Right atrium auricular region (tissue), 2 donors: Measurements from ENCODE around the gene CACNA1H. TPM values are rescaled to one million over a fixed set of nuclear protein-coding genes. Genes with fewer than 3 reads are reported as not detected.
A peak's percentile ranks its signal among the peaks of the same experiment; 100 is the strongest.

Experiments
- DNase-seq: peaks from one replicate; pipeline ENCODE4 v3.0.0-alpha.2; 2019; ENCODE audit warnings: low spot score
- H3K27ac ChIP-seq, 2 donors: fragments of 200-600 bp; sonication (generic); 1 replicate in 1 of 2; 2 replicates in 1 of 2; pipeline ENCODE4 v1.5.1; 2016 to 2019
- H3K27me3 ChIP-seq, 2 donors: fragments of 200-600 bp; sonication (generic); one replicate each; pipeline versions ENCODE4 v1.5.1 to v1.6.0; 2017 to 2019
- H3K36me3 ChIP-seq: fragments of 200-600 bp; sonication (generic); one replicate; pipeline ENCODE4 v1.5.1; 2016
- H3K4me1 ChIP-seq, 2 donors: fragments of 200-600 bp; sonication (generic); one replicate each; pipeline versions ENCODE4 v1.5.1 to v1.6.0; 2017 to 2019
- H3K4me3 ChIP-seq, 2 donors: fragments of 200-600 bp; sonication (generic); 1 replicate in 1 of 2; 2 replicates in 1 of 2; pipeline ENCODE4 v1.5.1; 2017 to 2019; ENCODE audit warnings: mild to moderate bottlenecking in 1 of 2, moderate library complexity in 1 of 2
- H3K9me3 ChIP-seq, 2 donors: fragments of 200-600 bp; sonication (generic); one replicate each; pipeline ENCODE4 v1.5.1; 2019
- total RNA-seq, 2 donors: library from RNA; depleted of rRNA; stranded (reverse); fragments of >200 nt; gene quantifications; one replicate each; pipeline ENCODE4 v1.1.0, GENCODE V29; 2016
- TF ChIP-seq, protein P1 (sequence below), 2 donors: fragments of 200-600 bp; sonication (generic); IDR thresholded peaks; one replicate each; pipeline ENCODE4 v1.5.1; 2019; ENCODE audit warnings: antibody characterized with exemption in 2 of 2

Gene CACNA1H
- total RNA-seq, 2 donors from 2014 or later, result 7.0 to 9.4 TPM

DNA sequence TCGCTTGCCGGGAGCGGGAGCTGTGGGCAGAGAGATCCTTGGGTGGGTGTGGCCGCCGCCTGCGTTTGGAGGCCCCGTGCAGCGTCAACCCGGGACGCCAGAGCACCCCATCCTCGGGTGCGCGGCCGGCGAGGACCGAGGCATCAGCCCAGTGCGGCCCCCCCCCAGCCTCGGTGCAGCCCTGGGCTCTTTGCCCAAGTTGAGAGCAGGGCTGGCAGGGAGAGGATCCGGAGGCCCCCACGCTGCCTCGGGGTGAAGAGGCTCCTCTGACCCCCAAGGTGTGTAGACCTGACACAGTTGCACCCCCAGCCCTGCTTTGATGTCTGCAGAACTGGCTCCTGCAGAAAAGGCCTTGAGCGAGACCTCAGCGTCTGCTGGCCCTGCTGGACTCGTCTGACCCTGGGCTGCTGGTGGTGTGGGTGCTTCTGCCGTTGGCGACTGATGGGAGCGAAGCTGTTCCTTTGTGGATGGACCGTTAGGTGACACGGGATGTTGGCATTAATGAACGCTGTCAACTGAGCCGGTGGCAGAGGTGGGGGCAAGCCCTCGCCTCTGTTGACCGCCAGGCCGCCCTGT lies 8.0 kb downstream of the CACNA1H start:
- no peaks in the 10 kb centered on the region for H3K36me3 ChIP-seq
- TF ChIP-seq, protein P1, sequence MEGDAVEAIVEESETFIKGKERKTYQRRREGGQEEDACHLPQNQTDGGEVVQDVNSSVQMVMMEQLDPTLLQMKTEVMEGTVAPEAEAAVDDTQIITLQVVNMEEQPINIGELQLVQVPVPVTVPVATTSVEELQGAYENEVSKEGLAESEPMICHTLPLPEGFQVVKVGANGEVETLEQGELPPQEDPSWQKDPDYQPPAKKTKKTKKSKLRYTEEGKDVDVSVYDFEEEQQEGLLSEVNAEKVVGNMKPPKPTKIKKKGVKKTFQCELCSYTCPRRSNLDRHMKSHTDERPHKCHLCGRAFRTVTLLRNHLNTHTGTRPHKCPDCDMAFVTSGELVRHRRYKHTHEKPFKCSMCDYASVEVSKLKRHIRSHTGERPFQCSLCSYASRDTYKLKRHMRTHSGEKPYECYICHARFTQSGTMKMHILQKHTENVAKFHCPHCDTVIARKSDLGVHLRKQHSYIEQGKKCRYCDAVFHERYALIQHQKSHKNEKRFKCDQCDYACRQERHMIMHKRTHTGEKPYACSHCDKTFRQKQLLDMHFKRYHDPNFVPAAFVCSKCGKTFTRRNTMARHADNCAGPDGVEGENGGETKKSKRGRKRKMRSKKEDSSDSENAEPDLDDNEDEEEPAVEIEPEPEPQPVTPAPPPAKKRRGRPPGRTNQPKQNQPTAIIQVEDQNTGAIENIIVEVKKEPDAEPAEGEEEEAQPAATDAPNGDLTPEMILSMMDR (IDR thresholded peaks at IDR 0.05), result no peak
- H3K27ac ChIP-seq, result peak overlapping the region; percentile 67 to 85
- H3K4me3 ChIP-seq, result peak overlapping the region in 1 of 2 donors; percentile 22
- H3K4me1 ChIP-seq, result peaks cover 0 to 26% of the 10 kb centered on the region in 2 donors
- H3K27me3 ChIP-seq, result no peaks in the 10 kb centered on the region
- H3K9me3 ChIP-seq, result no peaks in the 10 kb centered on the region
- no peak for DNase-seq

DNA sequence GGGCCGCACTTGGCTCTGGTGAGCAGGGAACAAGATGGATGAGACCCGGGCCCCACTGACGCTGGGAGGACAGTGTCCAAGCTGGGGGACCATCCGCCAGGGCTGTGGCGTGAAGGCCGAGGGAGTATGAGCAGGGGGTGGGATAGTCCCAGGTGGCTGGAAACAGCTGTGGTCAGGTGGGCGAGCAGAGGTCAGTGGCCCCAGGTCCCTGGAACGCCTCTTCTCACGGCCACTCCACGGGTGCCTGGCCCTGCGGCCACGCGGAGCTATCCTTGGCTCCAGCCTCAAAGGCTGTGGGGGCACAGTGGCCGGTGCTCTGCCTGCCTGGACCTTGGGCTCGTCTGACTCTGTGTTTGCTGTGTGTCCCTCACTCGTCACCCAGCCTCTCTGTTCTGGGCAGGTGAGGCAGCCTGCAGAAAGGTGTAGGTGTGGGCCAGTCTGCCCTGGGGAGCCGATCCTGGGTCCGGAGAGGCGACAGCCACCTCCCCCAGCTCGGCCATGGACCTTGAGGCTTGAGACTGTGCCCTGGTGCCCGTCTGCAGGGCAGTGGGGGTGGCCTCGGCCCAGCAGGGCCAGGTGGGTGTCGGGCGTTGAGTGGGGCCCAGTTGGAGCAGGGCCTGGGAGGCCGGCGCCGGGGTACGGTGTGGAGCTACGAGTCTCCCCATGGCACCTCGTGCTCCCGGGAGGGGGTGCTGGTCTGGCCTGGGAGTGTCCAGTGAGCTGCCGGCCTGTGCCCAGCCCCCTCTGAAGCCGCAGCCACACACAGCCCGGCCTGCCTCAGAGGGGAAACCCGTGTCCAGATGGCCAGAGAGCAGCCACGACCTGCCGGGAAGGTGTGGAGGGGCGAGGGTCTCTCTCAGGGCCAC lies 10.0 kb downstream of the CACNA1H start:
- Histone ChIP-seq H3K4me3 (no peak overlapping the region), H3K27ac (no peak overlapping the region), H3K36me3 (no peaks in the 10 kb centered on the region), H3K4me1 (peaks cover 0 to 26% of the 10 kb centered on the region in 2 donors), H3K9me3 (no peaks in the 10 kb centered on the region), H3K27me3 (no peaks in the 10 kb centered on the region)
- DNase-seq, result no peak
- TF ChIP-seq, protein P1 (IDR thresholded peaks at IDR 0.05), result no peak

DNA sequence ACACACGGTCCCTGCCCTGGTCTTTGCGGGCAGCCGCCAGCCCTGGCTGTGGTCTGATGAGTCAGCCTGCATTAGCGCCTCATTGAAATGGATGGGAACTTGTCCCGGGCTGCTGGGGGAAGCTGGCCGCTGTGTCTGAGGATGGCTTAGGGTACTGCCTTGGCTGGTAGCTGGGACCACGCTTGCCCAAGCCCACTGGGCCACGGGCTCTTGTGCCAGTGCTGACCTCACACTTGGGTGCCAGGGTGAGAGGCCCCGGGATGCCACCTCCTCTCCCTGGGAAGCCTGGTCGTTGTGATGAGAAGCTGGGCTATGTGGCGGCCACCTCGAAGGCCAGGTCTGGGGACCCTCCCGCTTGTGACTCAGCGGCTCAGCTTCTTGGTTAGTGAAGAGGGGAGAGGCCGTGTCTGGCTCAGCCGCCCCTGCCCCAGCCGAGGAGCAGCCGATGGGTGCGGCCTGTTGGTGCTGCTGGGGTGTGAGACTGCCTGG lies 10.7 kb downstream of the CACNA1H start:
- Histone ChIP-seq H3K36me3 (no peaks in the 10 kb centered on the region), H3K4me1 (peaks cover 0 to 26% of the 10 kb centered on the region in 2 donors), H3K27ac (no peak overlapping the region), H3K27me3 (no peaks in the 10 kb centered on the region), H3K4me3 (no peak overlapping the region), H3K9me3 (no peaks in the 10 kb centered on the region)
- TF ChIP-seq, protein P1 (IDR thresholded peaks at IDR 0.05), result no peak
- no peak for DNase-seq

DNA sequence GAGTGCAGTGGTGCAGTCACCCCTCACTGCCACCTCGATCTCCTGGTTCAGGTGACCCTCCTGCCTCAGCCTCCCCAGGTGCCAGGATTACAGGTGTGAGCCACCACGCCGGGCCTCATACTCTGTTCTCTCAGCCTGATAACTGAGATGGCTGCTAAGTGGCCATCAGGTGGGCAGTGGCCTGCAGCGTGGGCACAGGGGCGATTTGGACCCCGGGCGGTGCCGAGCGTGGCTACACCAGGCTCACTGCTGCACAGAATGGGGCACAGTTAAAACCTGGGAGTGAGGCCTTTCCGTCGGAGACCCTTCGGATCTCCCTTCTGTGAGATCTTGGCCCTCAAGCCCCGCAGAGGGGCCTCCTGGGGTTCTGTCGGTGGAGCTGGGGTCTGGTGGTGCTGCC lies 11.5 kb downstream of the CACNA1H start:
- no peak overlapping the region for H3K27ac ChIP-seq
- TF ChIP-seq, protein P1 (IDR thresholded peaks at IDR 0.05), result no peak

DNA sequence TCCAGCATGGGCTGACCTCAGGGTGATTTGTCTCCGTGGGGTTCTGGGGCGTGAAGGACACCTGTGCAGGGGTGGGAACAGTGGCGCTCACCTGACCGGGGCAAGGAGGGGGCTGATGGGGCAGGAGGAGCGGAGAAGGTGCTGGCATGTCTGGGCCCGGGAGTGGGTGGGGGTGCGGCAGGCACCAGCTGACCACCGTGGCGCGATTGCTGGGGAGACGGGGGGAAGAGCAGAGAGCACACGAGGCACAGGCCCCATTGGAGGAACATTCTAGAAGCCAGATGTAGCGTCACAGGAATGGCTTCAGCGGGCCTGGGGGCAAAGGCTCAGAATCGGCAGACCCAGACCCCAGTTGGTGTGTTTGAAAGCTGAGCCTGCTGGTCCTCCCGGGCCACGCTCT lies 12.1 kb downstream of the CACNA1H start:
- Histone ChIP-seq H3K27me3 (no peaks in the 10 kb centered on the region), H3K4me3 (no peak overlapping the region), H3K9me3 (no peaks in the 10 kb centered on the region), H3K27ac (no peak overlapping the region), H3K4me1 (peaks cover 0 to 14% of the 10 kb centered on the region in 2 donors), H3K36me3 (no peaks in the 10 kb centered on the region)
- TF ChIP-seq, protein P1 (IDR thresholded peaks at IDR 0.05), result no peak
- DNase-seq, result no peak

More for the DNA sequence above, 11.5 kb downstream of the CACNA1H start:
- no peaks in the 10 kb centered on the region for H3K27me3 ChIP-seq
- no peak overlapping the region for H3K4me3 ChIP-seq
- no peak for DNase-seq
- peaks cover 0 to 20% of the 10 kb centered on the region in 2 donors for H3K4me1 ChIP-seq
- H3K9me3 ChIP-seq, result no peaks in the 10 kb centered on the region
- H3K36me3 ChIP-seq, result no peaks in the 10 kb centered on the region
